Mesothelial cell of epicardium (in vitro differentiated cells): Measurements from ENCODE around the gene ANKLE2. TPM values are rescaled to one million over a fixed set of nuclear protein-coding genes. Genes with fewer than 3 reads are reported as not detected.

ENCODE experiments used
- DNase-seq, 2 experiments: peaks; one replicate each; pipeline ENCODE4 v3.0.0; 2021; ENCODE audit warnings: low spot score in 2 of 2; ENCODE audit not compliant: unreplicated experiment in 2 of 2
- H3K27ac Mint-ChIP-seq: 2 replicates; pipeline ENCODE4 v1.8.0; 2021; ENCODE audit warnings: mixed read lengths
- H3K27me3 Mint-ChIP-seq: 2 replicates; pipeline ENCODE4 v1.8.0; 2021; ENCODE audit warnings: low read depth, mixed read lengths
- H3K36me3 Mint-ChIP-seq: 2 replicates; pipeline ENCODE4 v1.8.0; 2021; ENCODE audit warnings: mixed read lengths
- H3K4me1 Mint-ChIP-seq: 2 replicates; pipeline ENCODE4 v1.8.0; 2021; ENCODE audit warnings: mixed read lengths
- H3K4me3 Mint-ChIP-seq: 2 replicates; pipeline ENCODE4 v1.8.0; 2021; ENCODE audit warnings: mild to moderate bottlenecking, moderate library complexity, mixed read lengths
- H3K9me3 Mint-ChIP-seq: 2 replicates; pipeline ENCODE4 v1.8.0; 2021; ENCODE audit warnings: mixed read lengths
- CTCF ChIP-seq: fragments of 200-600 bp; sonication (generic); IDR thresholded peaks from one replicate; pipeline ENCODE4 v1.5.0; 2021; ENCODE audit warnings: antibody characterized with exemption; ENCODE audit not compliant: unreplicated experiment
- total RNA-seq: library from RNA; stranded (reverse); gene quantifications from 3 replicates; pipeline ENCODE4 v1.2.1, GENCODE V29; 2021

The ANKLE2 gene
- total RNA-seq, 1 donor from 2014 or later = 98.9 TPM

- peaks cover 8% of the 10 kb centered on the region for H3K36me3 Mint-ChIP-seq
- peak within 1 kb of the TSS; percentile 75 for H3K27ac Mint-ChIP-seq
- peak; percentile 94 to 95 for DNase-seq
- peaks cover 12% of the 10 kb centered on the region for H3K4me1 Mint-ChIP-seq
- H3K27me3 Mint-ChIP-seq = peaks cover 9% of the 10 kb centered on the region
- TF ChIP-seq CTCF = no peak
- H3K4me3 Mint-ChIP-seq = peak within 1 kb of the TSS; percentile 71
- H3K9me3 Mint-ChIP-seq = peaks cover 8% of the 10 kb centered on the region
Measured at GRCh38 chr12:132687211-132688164, 74.1 kb downstream of the ANKLE2 start, which contains the start of the genes POLE and PXMP2. POLE (minus strand) TSS chr12:132687342; CDS start chr12:132687315, 27 bp downstream. PXMP2 (plus strand) TSS chr12:132687587; CDS start chr12:132687671, 84 bp downstream.

GRCh38 chr12:132686825-132687210 lies 74.8 kb downstream of the ANKLE2 start:
- peaks cover 9% of the 10 kb centered on the region for H3K27me3 Mint-ChIP-seq
- TF ChIP-seq CTCF = no peak
- H3K4me1 Mint-ChIP-seq = peaks cover 12% of the 10 kb centered on the region
- DNase-seq = peak in 1 of 2 experiments; percentile 45
- peaks cover 8% of the 10 kb centered on the region for H3K9me3 Mint-ChIP-seq
- peak overlapping the region; percentile 47 for H3K27ac Mint-ChIP-seq
- H3K36me3 Mint-ChIP-seq = peaks cover 8% of the 10 kb centered on the region
- H3K4me3 Mint-ChIP-seq = peak overlapping the region; percentile 71

GRCh38 chr12:132685400-132685799 lies 76.2 kb downstream of the ANKLE2 start:
- H3K36me3 Mint-ChIP-seq = peaks cover 14% of the 10 kb centered on the region
- peaks cover 8% of the 10 kb centered on the region for H3K9me3 Mint-ChIP-seq
- DNase-seq = no peak
- peak overlapping the region; percentile 65 for H3K4me3 Mint-ChIP-seq
- peaks cover 9% of the 10 kb centered on the region for H3K27me3 Mint-ChIP-seq
- H3K27ac Mint-ChIP-seq = no peak overlapping the region
- no peak for TF ChIP-seq CTCF
- H3K4me1 Mint-ChIP-seq = peaks cover 12% of the 10 kb centered on the region

- Mint-ChIP-seq H3K27ac (no peak overlapping the region), H3K4me3 (no peak overlapping the region), H3K27me3 (no peaks in the 10 kb centered on the region), H3K4me1 (no peaks in the 10 kb centered on the region), H3K36me3 (peaks cover 48% of the 10 kb centered on the region), H3K9me3 (no peaks in the 10 kb centered on the region)
- TF ChIP-seq CTCF = no peak
- no peak for DNase-seq
Measured at GRCh38 chr12:132677492-132677891, 84.1 kb downstream of the ANKLE2 start.

GRCh38 chr12:132675757-132676432 lies 85.7 kb downstream of the ANKLE2 start:
- no peaks in the 10 kb centered on the region for H3K4me1 Mint-ChIP-seq
- no peak overlapping the region for H3K4me3 Mint-ChIP-seq
- H3K27me3 Mint-ChIP-seq = no peaks in the 10 kb centered on the region
- H3K27ac Mint-ChIP-seq = no peak overlapping the region
- DNase-seq = no peak
- no peak for TF ChIP-seq CTCF
- H3K36me3 Mint-ChIP-seq = peaks cover 50% of the 10 kb centered on the region
- no peaks in the 10 kb centered on the region for H3K9me3 Mint-ChIP-seq

Other genes starting within 250 kb of the ANKLE2 start
- not detected in 3 replicates for gene LRCOL1, start 151.2 kb downstream of the ANKLE2 start, total RNA-seq
- gene P2RX2, start 143.1 kb downstream of the ANKLE2 start, total RNA-seq = 7.3 to 8.7 TPM (median 8.6 TPM) in 3 replicates
- gene POLE, start 74.5 kb downstream of the ANKLE2 start, total RNA-seq = 114 to 124 TPM (median 122 TPM) in 3 replicates
- 23.6 to 25.2 TPM (median 25.0 TPM) in 3 replicates for gene PXMP2, start 74.2 kb downstream of the ANKLE2 start, total RNA-seq
- gene PGAM5, start 51.0 kb downstream of the ANKLE2 start, total RNA-seq = 23.5 to 26.6 TPM (median 24.5 TPM) in 3 replicates
- gene GOLGA3, start 67.0 kb upstream of the ANKLE2 start, total RNA-seq = 62.0 to 63.8 TPM (median 62.2 TPM) in 3 replicates
- 41.3 to 52.9 TPM (median 47.7 TPM) in 3 replicates for gene CHFR, start 125.8 kb upstream of the ANKLE2 start, total RNA-seq
- gene ZNF605, start 194.5 kb upstream of the ANKLE2 start, total RNA-seq = 31.3 to 33.5 TPM (median 31.3 TPM) in 3 replicates
- gene ZNF26, start 224.5 kb upstream of the ANKLE2 start, total RNA-seq = 21.0 to 23.9 TPM (median 21.7 TPM) in 3 replicates